Fibroblast of skin of left biceps (primary cell): ENCODE measurements around the gene SEC24B.
"Not testable (repeated sequence)": the region's sequence is repeated elsewhere in the genome, so short reads cannot be mapped to it uniquely, and the experiment has no call there.

ENCODE experiments used
- DNase-seq, 2 experiments: peaks; one replicate each; pipeline ENCODE4 v3.0.0-alpha.2; 2013; ENCODE audit warnings: low read depth in 2 of 2

The SEC24B gene

DNA sequence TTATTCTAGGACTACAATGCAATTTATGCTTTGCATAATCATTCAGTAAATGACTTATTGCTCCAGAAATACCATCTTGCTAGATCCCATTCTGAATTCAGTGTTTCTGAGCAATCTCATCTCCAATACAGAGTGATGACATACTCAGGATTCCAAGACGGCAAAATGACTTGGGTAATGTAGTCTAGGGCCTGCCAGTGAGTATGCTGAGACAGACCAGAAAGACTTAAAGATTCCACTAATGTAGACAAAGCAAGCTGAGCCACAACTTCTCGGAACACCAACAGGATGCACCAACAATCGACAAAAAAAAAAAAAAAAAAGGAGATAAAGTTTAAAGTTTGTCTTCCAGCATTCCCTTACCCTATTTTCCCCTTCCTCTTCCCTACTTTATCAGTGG, 919 bp upstream of the SEC24B start:
- DNase-seq: peak; percentile 48 to 55

DNA sequence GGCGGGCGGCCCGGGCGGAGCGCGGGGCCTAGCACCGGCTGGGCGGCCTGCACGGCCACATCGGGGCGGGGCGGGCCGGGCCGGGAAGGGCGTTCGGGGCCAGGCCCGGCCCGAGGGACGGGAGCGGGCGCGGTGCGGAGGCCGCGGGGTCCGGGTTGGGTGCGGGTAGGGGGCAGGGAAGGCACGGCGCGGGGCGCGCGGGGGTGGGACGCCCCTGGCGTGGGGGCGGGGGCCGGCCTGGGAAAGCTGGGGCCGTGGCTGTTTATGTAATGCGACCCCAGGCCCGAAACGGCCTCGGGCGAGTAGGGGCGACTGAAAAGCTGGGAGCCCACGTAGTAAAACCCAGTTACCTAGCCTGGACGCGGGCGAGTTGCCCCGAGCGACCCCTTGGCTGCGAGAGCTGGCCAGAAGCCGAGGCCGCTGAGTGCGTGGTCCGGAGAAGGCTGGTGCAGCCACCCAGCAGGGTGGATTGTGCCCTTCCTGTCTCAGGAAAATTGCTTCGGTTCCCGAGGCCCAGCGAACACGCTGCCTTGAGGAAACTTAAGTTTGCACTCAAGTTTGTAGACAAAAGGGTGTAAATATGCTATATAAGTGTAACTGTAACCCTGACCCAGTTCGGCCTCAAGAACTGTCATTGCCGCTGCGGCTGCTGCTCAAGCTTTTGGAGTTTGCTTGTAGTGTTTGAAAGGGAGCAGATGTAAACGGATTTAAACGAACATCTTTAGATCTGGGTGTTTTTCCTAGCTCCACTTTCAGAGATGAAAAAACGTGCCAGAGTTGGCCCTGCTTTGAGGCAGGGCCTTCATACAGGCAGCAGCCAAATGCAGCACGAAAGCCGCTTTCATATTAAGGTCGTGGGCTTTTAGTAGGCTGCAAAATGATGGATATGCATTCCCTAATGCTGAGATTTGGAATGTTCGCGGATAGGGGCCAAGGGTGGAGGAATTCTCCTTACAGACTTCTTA, 674 bp downstream of the SEC24B start:
- no peak for DNase-seq

DNA sequence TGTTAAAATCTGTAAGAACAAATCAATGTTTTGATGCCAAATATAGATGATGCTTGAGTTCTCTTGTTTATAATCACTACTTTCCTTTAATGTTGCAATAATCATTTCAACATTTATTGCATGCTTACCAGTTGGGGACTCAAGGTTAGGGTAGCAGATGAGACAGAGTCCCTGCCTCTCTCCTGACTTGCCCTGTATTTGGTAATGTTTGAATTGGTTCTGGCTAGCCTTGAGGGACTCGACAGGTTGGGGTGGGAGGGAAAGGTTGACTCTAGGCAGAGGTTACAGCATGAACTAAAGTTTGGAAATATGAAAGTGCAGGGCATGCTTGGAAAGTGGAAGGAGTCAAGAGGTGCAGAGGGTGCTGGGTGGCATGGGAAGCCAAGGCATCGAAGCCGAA, 2.0 kb downstream of the SEC24B start:
- DNase-seq: no peak

DNA sequence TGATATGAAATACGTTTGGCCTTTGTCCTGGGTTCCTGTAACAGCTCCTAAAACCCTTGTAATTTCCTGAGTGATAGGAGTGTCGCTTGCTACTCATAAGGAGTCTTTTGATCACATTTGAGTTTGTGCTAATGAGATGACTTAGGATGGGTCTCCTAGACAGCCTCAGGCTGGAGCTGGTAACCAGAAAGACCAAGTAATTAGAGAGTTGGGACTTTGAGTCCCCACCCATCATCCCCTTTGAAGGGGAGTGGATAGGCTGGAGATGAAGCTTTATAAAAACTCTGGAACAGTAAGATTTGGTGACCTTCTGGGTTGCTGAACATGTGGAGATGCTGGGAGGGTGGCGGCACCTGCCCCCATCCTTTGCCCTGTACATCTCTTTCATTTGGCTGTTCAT, 2.9 kb downstream of the SEC24B start:
- no peak for DNase-seq

DNA sequence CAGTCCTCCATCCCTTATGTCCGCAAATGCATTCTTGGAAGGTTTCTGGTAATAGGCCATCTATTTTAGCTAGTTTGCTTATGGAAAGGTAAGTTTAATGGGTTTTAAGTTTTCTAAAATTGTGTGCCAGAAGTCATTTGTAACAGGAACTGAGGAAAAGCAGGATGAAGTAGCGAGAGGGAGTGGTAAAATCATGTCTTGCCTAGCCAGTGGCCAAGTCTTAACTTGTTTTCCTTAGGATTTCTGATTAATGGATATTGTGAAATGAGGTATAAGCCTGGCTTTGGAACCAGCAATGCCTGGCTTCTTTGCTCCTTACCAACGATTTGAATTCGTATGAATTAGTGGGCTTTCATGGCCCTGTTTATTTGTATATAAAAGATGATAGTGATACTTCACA, 7.3 kb downstream of the SEC24B start:
- DNase-seq: no peak

DNA sequence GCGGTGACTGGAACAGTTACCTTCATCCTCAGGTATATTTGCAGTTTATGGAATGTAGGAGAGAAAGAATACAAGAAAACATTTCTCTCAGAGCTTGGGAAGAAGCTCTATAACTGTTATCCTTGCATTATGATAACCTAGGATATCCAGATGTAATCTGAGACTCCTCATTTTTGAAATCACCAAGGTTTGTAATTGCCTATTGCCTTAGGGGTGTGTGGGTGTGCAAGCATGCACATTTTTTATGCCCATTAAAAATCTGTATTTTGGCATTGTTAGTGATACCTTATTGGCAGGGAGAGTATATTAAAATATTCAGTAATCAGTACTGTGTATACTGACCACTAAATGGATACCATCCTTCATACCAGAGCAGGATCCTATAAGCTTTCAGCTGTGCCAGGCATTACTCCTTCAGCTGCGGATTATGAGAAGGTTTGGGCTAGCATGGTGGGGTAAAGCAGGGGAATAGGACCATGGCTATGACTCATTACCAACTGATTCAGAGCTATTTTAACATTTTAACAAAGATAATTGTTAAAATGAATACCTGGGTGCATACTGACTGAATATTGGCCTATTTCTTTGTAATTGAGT, 8.3 kb downstream of the SEC24B start:
- DNase-seq: no peak

DNA sequence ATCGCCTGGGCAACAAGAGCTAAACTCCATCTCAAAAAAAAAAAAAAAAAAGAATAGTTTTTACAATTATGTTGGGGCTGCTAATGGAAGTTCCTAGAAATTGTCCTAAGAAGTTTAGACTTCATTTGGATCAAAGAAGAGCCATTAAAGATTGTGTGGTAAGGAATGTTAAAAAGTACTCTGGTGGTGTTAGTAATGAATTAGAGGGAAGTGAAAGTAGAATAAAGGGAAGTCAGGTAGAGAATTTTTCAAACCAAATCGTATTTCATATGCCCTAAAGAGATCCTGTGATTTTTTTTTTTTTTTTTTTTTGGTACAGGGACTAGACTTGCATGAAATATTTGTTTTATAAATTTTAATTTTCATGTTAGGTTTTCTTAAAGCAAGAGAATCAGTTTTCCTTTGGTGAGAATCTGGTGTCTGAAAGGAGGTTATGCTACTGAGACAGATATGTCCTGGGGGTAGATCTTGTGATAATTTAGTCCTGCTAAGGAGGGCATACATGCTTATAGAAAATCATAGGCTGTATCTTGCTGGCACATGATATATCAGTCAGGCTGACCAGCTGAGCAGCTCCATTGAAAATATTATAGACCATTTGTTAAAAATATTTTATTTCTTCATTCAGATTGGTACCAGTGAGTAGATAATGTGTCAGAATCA, 10.7 kb downstream of the SEC24B start:
- DNase-seq: no peak

DNA sequence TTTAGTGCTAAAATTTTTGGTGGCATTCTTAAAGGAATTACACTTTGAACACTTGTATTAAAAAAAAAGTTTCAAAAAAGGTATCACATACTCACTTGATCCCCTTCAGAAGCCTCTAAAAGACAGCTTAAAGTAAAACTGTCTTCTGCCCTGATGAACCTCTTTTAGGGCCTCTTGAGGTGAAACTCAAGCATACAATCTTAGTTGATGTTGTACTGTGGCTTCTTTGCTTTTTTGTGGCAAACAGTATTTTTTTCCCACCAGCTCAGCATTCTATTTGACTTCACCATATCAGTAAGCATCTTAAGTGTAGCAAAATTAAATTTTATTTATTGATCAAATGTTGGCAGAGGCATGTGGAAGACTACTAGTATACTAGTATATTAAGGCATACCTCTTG, 13.7 kb downstream of the SEC24B start:
- DNase-seq: no peak

DNA sequence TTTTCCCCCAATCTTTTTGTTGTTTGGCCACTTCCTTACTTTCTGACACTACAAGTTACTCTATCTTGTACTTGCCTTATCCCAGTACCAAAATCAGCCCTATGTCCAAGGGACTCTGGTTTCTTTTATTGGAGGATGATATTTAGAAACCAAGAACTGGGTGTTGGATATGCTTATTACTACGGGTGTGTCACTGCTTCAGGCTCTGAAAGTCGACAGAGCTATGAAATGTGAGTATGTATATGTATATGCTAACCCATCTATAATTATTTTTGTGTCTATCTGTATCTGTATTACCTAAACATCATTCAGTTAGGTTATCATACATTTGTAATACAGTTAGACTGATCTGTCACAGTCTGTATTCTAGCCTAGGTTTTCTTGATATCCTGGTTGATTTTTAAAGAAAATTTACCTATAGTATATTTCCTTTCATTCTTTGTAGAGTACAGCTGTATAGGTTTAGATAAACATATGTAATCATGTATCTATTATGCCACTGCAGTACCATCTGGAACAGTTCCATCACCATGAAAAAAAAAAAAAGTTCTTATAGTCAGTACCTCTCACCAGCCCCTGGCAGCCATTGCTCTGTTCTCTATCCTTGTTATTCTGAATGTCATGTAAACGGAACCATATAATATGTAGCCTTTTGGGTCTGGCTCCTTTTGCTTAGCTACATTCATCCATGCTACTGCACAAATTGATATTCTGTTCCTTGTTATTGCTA, 18.1 kb downstream of the SEC24B start:
- DNase-seq: no peak

DNA sequence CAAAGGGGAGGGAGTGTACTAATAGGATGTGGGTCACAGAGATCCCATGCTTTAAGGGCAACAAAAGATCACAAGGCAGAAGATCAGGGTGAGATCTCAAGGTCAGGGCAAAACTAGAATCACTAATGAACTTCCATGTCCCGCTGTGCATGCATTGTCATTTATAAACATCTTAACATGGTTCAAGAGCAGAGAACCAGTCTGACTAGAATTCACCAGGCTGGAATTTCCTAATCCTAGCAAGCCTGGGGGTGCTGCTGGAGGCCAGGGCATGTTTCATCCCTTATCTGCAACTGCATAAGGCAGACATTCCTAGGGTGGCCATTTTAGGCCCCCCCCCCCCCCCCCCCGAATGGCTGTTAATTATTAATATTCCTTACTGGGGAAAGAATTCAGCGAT, 19.5 kb downstream of the SEC24B start:
- DNase-seq: not testable (repeated sequence)

DNA sequence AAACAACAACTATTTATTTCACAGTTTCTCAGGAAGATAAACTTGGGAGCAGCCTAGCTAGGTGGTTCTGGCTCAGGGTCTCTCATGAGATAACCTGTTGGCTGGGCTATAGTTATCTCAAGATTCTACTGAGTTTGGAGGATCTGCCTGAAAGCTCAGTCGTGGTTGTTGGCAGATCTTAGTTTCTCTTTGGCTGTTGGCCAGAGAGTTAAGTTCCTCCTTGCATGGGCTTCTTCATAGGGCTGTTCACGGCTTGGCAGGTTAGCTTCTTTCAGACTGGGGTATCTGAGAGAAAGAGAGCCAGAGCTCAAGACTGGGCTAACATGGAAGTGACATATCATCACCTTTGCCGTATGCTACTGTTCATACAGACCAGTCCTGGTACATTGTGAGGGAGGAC, 28.7 kb downstream of the SEC24B start:
- no peak for DNase-seq

DNA sequence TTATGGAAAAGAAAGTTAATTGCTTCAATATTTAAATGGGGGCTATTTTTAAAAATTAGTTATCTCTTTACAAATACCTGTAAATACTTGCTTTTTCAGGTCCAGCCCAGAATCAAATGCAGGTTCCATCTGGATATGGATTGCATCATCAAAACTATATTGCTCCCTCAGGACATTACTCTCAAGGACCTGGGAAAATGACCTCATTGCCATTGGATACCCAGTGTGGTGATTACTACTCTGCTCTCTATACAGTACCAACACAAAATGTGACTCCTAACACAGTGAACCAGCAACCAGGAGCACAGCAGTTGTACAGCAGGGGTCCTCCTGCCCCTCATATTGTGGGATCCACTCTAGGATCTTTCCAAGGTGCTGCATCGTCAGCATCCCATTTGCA, 29.2 kb downstream of the SEC24B start:
- DNase-seq: no peak

DNA sequence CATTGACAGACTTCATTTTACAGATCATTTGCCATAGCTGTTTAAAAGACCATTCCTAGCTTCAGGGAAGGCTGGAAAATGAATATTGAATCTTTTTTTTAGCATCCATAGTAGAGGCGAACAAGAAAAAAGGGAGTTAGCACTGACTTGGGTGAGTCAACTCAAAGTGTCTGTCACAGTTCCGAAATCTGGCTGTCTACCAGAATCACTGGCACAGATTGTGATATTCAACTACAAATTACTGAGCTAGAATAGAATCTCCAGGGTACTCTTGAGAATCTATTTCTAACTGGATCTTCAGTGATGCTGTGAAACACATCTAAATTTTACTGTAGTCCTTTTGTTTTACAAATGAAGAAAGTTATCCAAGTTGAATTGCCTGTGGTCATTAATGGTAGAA, 31.5 kb downstream of the SEC24B start:
- DNase-seq: no peak

DNA sequence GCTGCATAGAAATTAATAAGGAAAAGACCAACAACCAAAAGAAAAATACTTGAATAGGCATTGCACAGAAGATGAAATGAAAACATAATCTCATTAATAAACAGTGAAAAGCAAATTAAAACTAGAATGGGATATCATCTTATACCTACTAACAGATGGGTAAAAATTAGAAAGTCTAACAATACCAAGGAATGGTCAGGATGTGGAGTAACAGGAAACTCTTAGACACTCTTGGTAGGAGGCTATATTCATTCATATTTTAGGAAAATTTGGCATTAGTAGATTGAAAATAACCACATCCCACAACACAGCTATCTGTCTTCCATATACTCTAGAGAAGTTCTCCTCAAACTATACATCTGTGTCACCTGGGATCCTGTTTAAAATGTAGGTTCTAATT, 36.3 kb downstream of the SEC24B start:
- no peak for DNase-seq

DNA sequence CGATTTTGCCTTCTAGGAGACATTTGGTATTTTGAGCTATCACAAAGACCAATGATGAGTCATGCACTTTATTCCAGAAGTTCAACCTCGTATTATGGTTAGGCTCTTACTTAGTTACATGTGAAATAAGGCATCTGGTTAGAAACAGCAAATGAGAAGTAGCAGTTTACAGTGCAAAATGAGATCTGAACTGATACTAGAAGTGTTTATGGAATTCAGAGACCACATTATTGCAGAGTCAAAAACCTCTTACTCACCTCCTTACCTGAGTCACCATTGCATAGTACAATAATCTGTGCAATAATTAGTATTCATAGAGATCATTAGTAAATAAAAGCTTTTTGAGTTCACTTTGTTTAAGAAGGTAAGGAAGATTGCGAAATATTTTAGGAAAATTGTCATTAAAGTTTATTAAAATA, 38.7 kb downstream of the SEC24B start:
- DNase-seq: peak; percentile 8 to 13

DNA sequence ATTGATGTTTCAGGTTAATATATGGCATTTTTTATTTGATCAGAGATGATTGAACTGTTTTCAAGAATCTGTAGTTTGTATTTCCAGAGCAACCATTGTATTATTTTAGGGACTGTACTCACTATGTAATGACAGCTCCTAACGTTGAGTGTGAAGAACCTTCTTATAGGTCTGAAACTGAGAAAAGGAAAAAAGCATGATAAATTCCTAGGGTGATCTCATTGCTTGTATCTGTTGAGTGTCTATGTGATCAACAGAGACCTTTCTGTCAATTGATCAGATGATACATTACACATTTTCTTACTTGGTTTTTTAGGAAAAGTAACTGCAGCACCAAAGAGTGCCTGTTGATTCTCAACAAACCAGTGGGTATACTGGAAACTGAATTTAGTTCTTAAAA, 40.2 kb downstream of the SEC24B start:
- no peak for DNase-seq

DNA sequence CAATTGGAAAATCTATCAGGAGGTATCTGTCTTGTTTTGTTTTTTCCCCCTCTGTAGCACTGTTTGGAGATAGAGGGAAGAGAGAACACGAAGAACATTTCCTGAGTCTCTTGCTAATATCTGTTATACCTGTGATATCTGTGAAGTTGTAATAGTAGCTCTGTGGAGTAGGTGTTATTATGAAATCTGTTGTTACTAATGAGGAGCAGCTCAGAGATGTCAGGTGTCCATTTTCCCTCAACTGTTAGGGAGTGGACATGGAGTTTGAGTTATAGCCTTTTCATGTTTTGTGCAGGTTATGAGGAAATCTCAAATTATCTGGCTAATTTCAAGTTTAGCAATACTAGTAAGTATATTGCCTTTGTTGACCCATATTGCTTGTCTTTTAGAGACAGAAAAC, 52.4 kb downstream of the SEC24B start:
- DNase-seq: no peak

DNA sequence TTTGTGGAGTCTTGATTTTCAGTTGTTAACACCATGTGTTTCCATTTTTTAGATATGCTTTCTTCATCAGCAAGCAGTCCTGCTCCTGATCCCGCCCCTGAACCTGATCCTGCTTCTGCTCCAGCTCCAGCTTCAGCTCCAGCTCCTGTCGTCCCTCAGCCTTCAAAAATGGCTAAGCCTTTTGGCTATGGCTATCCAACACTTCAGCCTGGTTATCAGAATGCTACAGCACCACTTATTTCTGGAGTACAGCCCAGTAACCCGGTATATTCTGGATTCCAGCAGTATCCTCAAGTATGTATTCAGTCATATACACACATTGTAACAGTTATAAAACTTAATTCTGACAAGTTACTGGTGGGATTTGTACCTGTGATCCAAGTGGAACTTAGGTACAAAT, 60.9 kb downstream of the SEC24B start:
- no peak for DNase-seq

DNA sequence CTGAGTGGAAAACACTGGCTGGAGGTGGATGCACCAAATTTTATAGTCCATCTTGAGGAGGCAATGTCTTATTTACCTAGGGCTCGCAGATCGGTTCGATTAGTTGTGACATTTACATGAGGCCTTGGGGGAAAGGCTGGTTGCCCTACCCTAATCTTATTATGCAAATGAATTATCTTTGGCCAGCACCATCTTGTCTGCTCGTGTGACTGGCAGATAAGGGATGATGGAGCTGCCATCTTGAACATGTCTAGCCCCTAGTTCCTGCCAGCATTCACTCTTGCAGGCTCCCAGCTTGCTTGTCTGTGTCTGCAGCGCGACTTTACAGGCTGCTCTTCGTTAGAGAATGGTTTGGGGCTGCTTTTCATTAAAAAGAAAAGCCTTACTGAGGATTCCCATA, 61.9 kb downstream of the SEC24B start:
- no peak for DNase-seq

DNA sequence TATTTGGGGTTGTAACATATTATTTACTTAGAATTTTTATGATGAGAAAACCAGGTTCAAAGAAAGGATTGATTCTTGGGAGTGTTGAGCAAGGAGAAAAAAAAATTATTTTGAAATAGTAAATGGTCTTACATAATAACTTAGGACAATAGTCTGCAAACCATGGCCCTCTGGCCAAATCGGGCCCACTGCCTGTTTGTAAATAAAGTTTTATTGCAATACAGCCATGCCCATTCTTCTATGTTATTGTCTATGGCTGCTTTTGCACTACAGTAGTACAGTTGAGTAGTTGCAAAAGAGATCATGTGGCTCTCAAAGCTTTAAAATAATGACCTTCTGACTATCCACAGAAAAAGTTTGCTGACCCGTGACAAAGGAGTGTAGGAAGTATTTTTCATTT, 63.3 kb downstream of the SEC24B start:
- DNase-seq: no peak

DNA sequence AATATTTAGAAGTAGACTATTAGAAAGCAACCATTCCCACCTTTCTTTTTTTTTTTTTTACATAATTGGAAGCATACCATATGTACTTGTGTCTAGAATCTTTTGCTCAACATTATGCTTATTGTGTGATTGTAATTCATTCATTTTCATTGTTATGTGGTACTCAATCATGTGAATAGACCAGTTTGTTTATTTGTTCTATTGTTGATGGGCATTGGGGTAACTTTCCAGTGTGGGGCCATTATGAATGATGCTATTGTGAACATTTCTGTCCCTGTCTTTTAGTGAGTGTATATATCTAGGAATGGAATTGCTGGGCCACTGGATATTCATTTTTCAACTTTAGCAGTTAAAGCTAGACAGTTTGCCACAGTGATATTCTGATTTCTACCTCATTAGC, 63.9 kb downstream of the SEC24B start:
- no peak for DNase-seq

DNA sequence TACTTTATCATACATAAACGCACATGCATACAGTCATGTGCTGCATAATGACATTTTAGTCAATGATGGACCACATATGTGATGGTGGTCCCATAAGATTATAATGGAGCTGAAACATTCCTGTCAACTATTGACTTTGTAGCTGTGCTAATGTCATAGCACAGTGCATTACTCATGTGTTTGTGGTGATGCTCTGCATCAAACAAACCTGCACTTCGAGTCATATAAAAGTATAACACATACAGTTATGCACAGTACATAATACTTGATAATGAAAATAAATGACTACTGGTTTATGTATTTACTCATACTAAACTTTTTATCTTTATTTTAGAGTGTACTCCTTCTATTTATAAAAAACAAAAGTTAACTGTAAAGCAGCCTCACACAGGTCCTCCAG, 65.9 kb downstream of the SEC24B start:
- no peak for DNase-seq
